B cell (primary cell): Measurements from ENCODE around the gene CHD6. TPM values are rescaled to one million over a fixed set of nuclear protein-coding genes. Genes with fewer than 3 reads are reported as not detected.

Experiments used
- ATAC-seq: fragments of 200-7000 bp; cut with Tn5 transposase; one replicate; pipeline ENCODE4 v1.10.0; 2021; ENCODE audit warnings: low read depth, mild to moderate bottlenecking, moderate number of reproducible peaks, moderate library complexity
- CTCF ChIA-PET: fragments of 350-600 bp; sonication (Branson Sonifier 250); formaldehyde crosslinking; loops from one replicate; lab custom pipeline; 2021; ENCODE audit warnings: antibody characterized with exemption, inconsistent platforms; lab: Charles Lee
- POLR2A ChIA-PET: fragments of 350-600 bp; sonication (Branson Sonifier 250); formaldehyde crosslinking; loops from one replicate; lab custom pipeline; 2021; ENCODE audit warnings: antibody characterized with exemption; lab: Charles Lee
- DNase-seq: peaks from one replicate; pipeline ENCODE4 v3.0.0; 2013
- H2AFZ ChIP-seq: 2 replicates; pipeline ENCODE4 v1.6.1; 2012; ENCODE audit warnings: mild to moderate bottlenecking, low read depth, low read length; ENCODE audit not compliant: insufficient read depth, poor library complexity, severe bottlenecking
- H3K27ac ChIP-seq, 2 donors: 1 replicate in 1 of 2; 2 replicates in 1 of 2; pipeline ENCODE4 v1.5.1; 2012 to 2013; ENCODE audit warnings: low read length in 2 of 2, mild to moderate bottlenecking in 2 of 2, moderate library complexity in 1 of 2
- H3K27me3 ChIP-seq, 4 experiments: fragments of 200-600 bp in 1 of 4; sonication (generic) in 1 of 4; replicated peaks in 1 of 4; 1 replicate in 2 of 4; 2 replicates in 2 of 4; pipeline versions ENCODE4 v1.6.1 to v1.7.0; 2013 to 2016; ENCODE audit warnings: low read length in 3 of 4, mild to moderate bottlenecking in 2 of 4, mixed read lengths in 1 of 4, moderate library complexity in 1 of 4; ENCODE audit not compliant: insufficient read depth in 4 of 4, control insufficient read depth in 3 of 4; ENCODE audit errors: control extremely low read depth in 1 of 4
- H3K36me3 ChIP-seq, 2 experiments: replicated peaks in 1 of 2; 1 replicate in 1 of 2; 2 replicates in 1 of 2; pipeline versions ENCODE4 v1.6.1 to v1.7.1; 2013; ENCODE audit warnings: low read length in 1 of 2; ENCODE audit not compliant: insufficient read depth in 2 of 2, control insufficient read depth in 1 of 2; ENCODE audit errors: control extremely low read depth in 1 of 2, extremely low read depth in 1 of 2
- H3K4me1 ChIP-seq, 2 donors: fragments of 200-600 bp in 1 of 2; sonication (generic) in 1 of 2; 1 replicate in 1 of 2; 2 replicates in 1 of 2; pipeline versions ENCODE4 v1.5.1 to v1.6.1; 2013 to 2017; ENCODE audit warnings: low read length in 2 of 2; ENCODE audit not compliant: control insufficient read depth in 2 of 2, insufficient read depth in 2 of 2
- H3K4me2 ChIP-seq: replicated peaks from 2 replicates; pipeline ENCODE3; 2012; ENCODE audit warnings: mild to moderate bottlenecking, low read depth, low read length; ENCODE audit not compliant: poor library complexity, severe bottlenecking
- H3K4me3 ChIP-seq, 5 experiments: fragments of 200-600 bp in 1 of 5; sonication (generic) in 1 of 5; 1 replicate in 3 of 5; 2 replicates in 2 of 5; pipeline versions ENCODE4 v1.5.1 to v1.7.0; 2011 to 2016; ENCODE audit warnings: low read length in 4 of 5, mild to moderate bottlenecking in 4 of 5, low read depth in 2 of 5, control low read depth in 1 of 5, moderate library complexity in 1 of 5; ENCODE audit not compliant: insufficient read depth in 1 of 5; ENCODE audit errors: control extremely low read depth in 1 of 5, extremely low read depth in 1 of 5
- H3K79me2 ChIP-seq: fragments of 200-600 bp; sonication (generic); one replicate; pipeline ENCODE4 v1.6.0; 2016; ENCODE audit warnings: low read length; ENCODE audit not compliant: control insufficient read depth, insufficient read depth
- H3K9ac ChIP-seq: fragments of 200-600 bp; sonication (generic); 2 replicates; pipeline ENCODE4 v1.6.1; 2017; ENCODE audit warnings: mild to moderate bottlenecking, low read length, moderate library complexity
- H3K9me3 ChIP-seq, 3 donors: one replicate each; pipeline versions ENCODE4 v1.6.1 to v1.7.1; 2013; ENCODE audit warnings: low read length in 2 of 3; ENCODE audit not compliant: control insufficient read depth in 2 of 3, insufficient read depth in 1 of 3; ENCODE audit errors: control extremely low read depth in 1 of 3
- H4K20me1 ChIP-seq: 2 replicates; pipeline ENCODE4 v1.6.0; 2012; ENCODE audit warnings: mild to moderate bottlenecking, low read length; ENCODE audit not compliant: insufficient read depth, control insufficient read depth, poor library complexity, severe bottlenecking
- H3K27ac Mint-ChIP-seq: one replicate; pipeline ENCODE4 v1.8.0; 2021; ENCODE audit warnings: mixed read lengths
- H3K27me3 Mint-ChIP-seq: one replicate; pipeline ENCODE4 v1.8.0; 2021; ENCODE audit warnings: mixed read lengths
- H3K4me1 Mint-ChIP-seq: one replicate; pipeline ENCODE4 v1.8.0; 2021; ENCODE audit warnings: mixed read lengths
- H3K4me3 Mint-ChIP-seq: one replicate; pipeline ENCODE4 v1.8.0; 2021; ENCODE audit warnings: mixed read lengths
- H3K9me3 Mint-ChIP-seq: one replicate; pipeline ENCODE4 v1.8.0; 2022; ENCODE audit warnings: mixed read lengths; ENCODE audit not compliant: insufficient read depth
- EZH2 ChIP-seq: IDR thresholded peaks from 2 replicates; pipeline ENCODE4 v1.6.1; 2012; ENCODE audit warnings: borderline replicate concordance, low read depth, mild to moderate bottlenecking, moderate library complexity, low read length; ENCODE audit not compliant: insufficient read depth, poor library complexity, severe bottlenecking
- WGBS: methylation state at CpG from one replicate; pipeline ENCODE4 v1.1.5; 2013; ENCODE audit warnings: missing lambda C conversion rate; ENCODE audit not compliant: insufficient coverage; 5-methylcytosine and 5-hydroxymethylcytosine counted together
- intact Hi-C: fragments of 100-400 bp; cut with micrococcal nuclease; formaldehyde crosslinking; loops from one replicate; pipeline ENCODE4 v1.10.0; 2022
- polyA plus RNA-seq: library from polyadenylated mRNA; depleted of rRNA; stranded (reverse); fragments of >200 nt; gene quantifications from 2 replicates; pipeline ENCODE4 v1.2.3, GENCODE V29; 2012
- total RNA-seq, 2 donors: library from RNA; stranded (reverse); fragments of 120-200 nt in 1 of 2; gene quantifications; 1 replicate in 1 of 2; 2 replicates in 1 of 2; pipeline versions ENCODE4 v1.2.3 to v1.2.4, GENCODE V29; 2013 to 2022
- TF ChIP-seq, protein P1 (sequence below): fragments of 200-600 bp; IDR thresholded peaks from one replicate; pipeline ENCODE4 v1.8.0; 2022; ENCODE audit warnings: antibody characterized with exemption, mild to moderate bottlenecking

Gene CHD6
- total and polyA plus RNA-seq, 2 donors (not counting 1 experiment from before 2014, with no cell fraction given), result 10.3 to 117 TPM

DNA sequence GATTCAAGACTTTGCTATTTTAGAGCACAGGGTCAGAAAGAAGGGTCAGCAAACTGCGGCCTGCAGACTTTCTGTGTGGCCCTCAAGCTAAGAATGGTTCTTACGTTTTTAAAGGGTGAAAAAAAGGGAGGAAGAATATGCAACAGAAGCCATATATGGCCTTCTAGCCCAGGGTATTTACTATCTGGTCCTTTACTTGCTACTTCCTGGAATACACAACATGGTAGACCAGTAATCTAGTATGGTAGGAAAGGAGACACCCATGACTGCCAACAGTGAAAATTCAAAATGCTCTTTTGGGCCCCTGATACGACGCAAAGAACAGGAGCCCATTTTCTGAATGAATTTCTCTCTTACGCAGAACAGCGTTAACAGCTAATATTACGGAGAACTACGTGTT is 191.2 kb downstream of the CHD6 start:
- no peak overlapping the region for H3K4me2 ChIP-seq
- DNase-seq (no peak), ATAC-seq (no peak)
- H3K9me3 ChIP-seq, result no peaks in the 10 kb centered on the region
- CTCF ChIA-PET, result interaction anchor here (1.0 kb wide), 1 partner anchor 19 kb away, joined by 3 read pairs; no protein-coding TSS in a partner anchor
- no peaks in the 10 kb centered on the region for H3K79me2 ChIP-seq
- no peak overlapping the region for H3K27ac Mint-ChIP-seq
- WGBS, result 100% methylated on average over 6 of the region's 8 CpGs
- H3K4me3 Mint-ChIP-seq, result no peak overlapping the region
- intact Hi-C loops, result no loop called here
- H3K4me1 Mint-ChIP-seq, result no peaks in the 10 kb centered on the region
- peaks cover 0 to 60% of the 10 kb centered on the region in 2 experiments for H3K36me3 ChIP-seq
- no peaks in the 10 kb centered on the region for H3K27me3 Mint-ChIP-seq
- POLR2A ChIA-PET, result no interaction called here
- H3K4me3 ChIP-seq, result no peak overlapping the region
- no peaks in the 10 kb centered on the region for H4K20me1 ChIP-seq
- TF ChIP-seq, protein P1, sequence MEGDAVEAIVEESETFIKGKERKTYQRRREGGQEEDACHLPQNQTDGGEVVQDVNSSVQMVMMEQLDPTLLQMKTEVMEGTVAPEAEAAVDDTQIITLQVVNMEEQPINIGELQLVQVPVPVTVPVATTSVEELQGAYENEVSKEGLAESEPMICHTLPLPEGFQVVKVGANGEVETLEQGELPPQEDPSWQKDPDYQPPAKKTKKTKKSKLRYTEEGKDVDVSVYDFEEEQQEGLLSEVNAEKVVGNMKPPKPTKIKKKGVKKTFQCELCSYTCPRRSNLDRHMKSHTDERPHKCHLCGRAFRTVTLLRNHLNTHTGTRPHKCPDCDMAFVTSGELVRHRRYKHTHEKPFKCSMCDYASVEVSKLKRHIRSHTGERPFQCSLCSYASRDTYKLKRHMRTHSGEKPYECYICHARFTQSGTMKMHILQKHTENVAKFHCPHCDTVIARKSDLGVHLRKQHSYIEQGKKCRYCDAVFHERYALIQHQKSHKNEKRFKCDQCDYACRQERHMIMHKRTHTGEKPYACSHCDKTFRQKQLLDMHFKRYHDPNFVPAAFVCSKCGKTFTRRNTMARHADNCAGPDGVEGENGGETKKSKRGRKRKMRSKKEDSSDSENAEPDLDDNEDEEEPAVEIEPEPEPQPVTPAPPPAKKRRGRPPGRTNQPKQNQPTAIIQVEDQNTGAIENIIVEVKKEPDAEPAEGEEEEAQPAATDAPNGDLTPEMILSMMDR, result no peak
- no peak for TF ChIP-seq EZH2
- H3K27ac ChIP-seq, result no peak overlapping the region
- H3K4me1 ChIP-seq, result no peaks in the 10 kb centered on the region
- H3K9ac ChIP-seq, result no peak overlapping the region
- no peak overlapping the region for H2AFZ ChIP-seq
- no peaks in the 10 kb centered on the region for H3K9me3 Mint-ChIP-seq
- H3K27me3 ChIP-seq, result no peaks in the 10 kb centered on the region

DNA sequence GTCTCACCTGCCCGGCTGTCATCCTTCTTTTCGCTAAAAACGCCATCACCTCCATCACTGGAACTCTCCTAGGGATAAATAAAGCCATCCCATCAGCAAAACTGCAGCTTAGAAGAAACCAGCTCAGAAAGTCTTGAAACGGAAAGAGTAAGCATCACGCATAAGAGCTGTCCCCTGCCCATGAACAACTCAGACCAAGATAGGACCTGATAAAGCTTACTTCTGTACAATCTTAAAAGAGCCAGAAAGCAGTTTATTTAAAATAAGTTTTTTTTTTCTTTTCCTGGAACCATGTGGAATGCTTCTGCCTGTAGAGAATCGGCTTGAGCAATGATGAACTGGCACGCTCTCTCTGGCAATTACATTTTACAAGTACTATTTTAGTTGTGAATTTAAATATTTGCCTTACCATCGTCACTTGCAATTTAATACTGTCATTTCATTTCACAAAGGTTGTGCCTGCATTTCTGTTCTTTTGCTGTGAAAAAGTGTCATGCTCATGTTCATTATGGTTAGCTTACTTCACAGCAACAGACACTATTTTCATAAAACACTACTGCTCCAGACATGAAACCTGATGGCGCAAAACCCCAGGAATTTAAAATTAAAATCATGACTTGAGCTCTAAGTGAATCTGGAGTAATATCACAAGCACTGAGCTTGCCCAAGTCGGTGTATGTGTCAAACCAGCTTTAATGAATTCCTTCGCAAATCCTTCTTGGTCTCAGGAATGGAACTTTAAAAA is 191.9 kb downstream of the CHD6 start:
- intact Hi-C loops, result no loop called here
- POLR2A ChIA-PET, result no interaction called here
- CTCF ChIA-PET, result no interaction called here

More for the DNA sequence above, 191.9 kb downstream of the CHD6 start:
- 98% methylated on average over 4 of the region's 11 CpGs for WGBS
- Histone ChIP-seq H3K4me1 (no peaks in the 10 kb centered on the region), H3K4me3 (no peak overlapping the region), H3K27ac (no peak overlapping the region), H3K4me2 (no peak overlapping the region), H2AFZ (no peak overlapping the region), H3K79me2 (no peaks in the 10 kb centered on the region), H3K27me3 (no peaks in the 10 kb centered on the region), H3K9ac (no peak overlapping the region), H3K36me3 (peaks cover 0 to 66% of the 10 kb centered on the region in 2 experiments), H4K20me1 (no peaks in the 10 kb centered on the region), H3K9me3 (no peaks in the 10 kb centered on the region)
- ATAC-seq, result no peak
- Mint-ChIP-seq H3K27me3 (no peaks in the 10 kb centered on the region), H3K4me3 (no peak overlapping the region), H3K9me3 (no peaks in the 10 kb centered on the region), H3K27ac (no peak overlapping the region), H3K4me1 (no peaks in the 10 kb centered on the region)
- DNase-seq, result no peak
- TF ChIP-seq, protein P1, result no peak
- TF ChIP-seq EZH2, result no peak
